ENCODE data around the gene PLPPR4.
"Not testable (repeated sequence)": the region's sequence is repeated elsewhere in the genome, so short reads cannot be mapped to it uniquely, and the experiment has no call there.

PLPPR4 gene

DNA sequence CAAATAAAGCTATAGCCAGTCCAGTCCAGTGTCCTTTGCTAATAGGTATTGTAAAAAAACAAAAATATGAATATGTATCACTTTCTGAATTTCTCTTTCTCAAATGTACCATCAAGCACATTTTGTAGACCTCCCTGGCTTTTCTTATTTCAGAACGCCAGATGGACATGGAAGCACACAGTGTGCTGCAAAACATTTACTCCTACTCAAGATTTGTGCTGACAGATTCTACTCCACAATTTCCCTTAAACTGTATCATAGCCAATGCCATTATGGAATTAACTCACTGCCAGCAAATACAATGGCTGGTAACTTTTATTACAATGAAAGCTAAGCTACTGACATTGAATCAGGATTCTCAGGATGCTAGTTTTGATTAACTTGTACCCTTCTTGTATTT lies 30.8 kb upstream of the PLPPR4 start:
- Histone ChIP-seq H3K9me3 (ENCODE audit: control insufficient read depth, insufficient read depth, low read length) (no peaks in the 10 kb centered on the region), H3K4me3 (ENCODE audit: low read length) (no peak overlapping the region), H3K4me1 (ENCODE audit: control insufficient read depth, insufficient read depth, low read length) (no peaks in the 10 kb centered on the region), H3K27ac (ENCODE audit: low read length) (no peak overlapping the region), H3K36me3 (ENCODE audit: control insufficient read depth, insufficient read depth, low read length) (no peaks in the 10 kb centered on the region), H3K27me3 (ENCODE audit: control insufficient read depth, insufficient read depth, low read length) (no peaks in the 10 kb centered on the region)
- no peak for DNase-seq (ENCODE audit: low read depth, low spot score)
- no CpG with 5 or more reads among the region's 1 CpG for WGBS (ENCODE audit: insufficient coverage, insufficient read length)

DNA sequence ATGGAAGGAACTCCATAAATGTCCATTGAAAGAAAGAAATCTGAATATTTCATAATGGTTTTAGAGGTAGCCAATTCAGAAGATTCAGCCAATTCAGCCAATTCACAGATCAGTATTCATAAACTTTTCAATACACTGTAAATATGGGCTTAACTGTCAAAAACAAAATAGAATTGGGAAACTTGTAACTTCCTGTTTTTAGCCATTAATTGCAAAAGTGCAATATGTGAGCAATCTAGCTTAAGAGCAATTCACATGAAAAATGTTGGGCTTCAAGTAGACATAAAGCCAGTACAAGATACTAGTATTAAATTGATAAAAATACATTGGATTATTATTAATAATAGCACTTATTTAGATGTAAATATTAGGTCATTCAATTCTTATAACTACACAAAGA lies 27.5 kb upstream of the PLPPR4 start:
- Histone ChIP-seq H3K4me1 (ENCODE audit: control insufficient read depth, insufficient read depth, low read length) (no peaks in the 10 kb centered on the region), H3K36me3 (ENCODE audit: control insufficient read depth, insufficient read depth, low read length) (no peaks in the 10 kb centered on the region), H3K4me3 (ENCODE audit: low read length) (no peak overlapping the region), H3K27ac (ENCODE audit: low read length) (no peak overlapping the region), H3K27me3 (ENCODE audit: control insufficient read depth, insufficient read depth, low read length) (no peaks in the 10 kb centered on the region), H3K9me3 (ENCODE audit: control insufficient read depth, insufficient read depth, low read length) (no peaks in the 10 kb centered on the region)
- no peak for DNase-seq (ENCODE audit: low read depth, low spot score)

DNA sequence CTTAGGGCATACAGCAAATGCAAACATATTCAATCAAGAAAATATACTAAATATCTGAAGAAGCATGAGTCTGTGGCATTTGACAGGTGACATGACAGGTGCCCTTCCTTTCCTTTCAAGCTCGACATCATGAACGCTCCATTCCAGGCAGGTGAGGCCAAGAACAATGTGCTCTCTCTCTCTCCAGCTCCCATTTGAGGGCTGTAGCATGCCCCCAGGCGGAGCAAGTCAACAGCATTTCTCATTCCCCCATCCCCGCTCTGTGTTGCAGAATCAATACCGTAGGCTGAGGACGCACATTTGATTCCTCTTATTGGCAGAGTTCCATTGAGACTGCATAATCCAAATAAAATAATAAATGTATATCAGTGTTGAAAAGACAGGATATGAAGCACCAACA lies 24.6 kb upstream of the PLPPR4 start:
- no peaks in the 10 kb centered on the region for H3K27me3 ChIP-seq (ENCODE audit: control insufficient read depth, insufficient read depth, low read length)
- WGBS (ENCODE audit: insufficient coverage, insufficient read length) = no CpG with 5 or more reads among the region's 6 CpGs

DNA sequence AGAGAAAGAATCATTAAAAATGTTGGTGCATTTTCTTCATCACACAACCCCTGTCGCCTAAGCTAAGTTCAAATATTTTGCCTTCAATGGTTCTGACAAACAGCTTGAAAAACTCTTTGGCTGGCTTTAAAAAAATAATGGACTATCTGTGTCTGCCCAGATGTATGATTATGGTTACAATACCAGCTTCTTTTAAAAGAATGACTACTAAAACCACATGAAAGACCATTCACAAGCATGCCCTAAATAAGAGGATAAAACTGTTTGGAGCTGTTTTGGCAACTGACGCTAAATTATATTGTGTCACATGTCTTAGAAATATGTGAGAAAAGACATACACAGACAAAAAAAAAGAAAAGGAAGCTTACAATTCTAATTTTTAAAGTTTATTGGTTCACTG lies 23.7 kb upstream of the PLPPR4 start:
- no peak for DNase-seq (ENCODE audit: low read depth, low spot score)
- no CpG with 5 or more reads among the region's 2 CpGs for WGBS (ENCODE audit: insufficient coverage, insufficient read length)
- no peak overlapping the region for H3K4me3 ChIP-seq (ENCODE audit: low read length)
- no peaks in the 10 kb centered on the region for H3K4me1 ChIP-seq (ENCODE audit: control insufficient read depth, insufficient read depth, low read length)
- no peaks in the 10 kb centered on the region for H3K9me3 ChIP-seq (ENCODE audit: control insufficient read depth, insufficient read depth, low read length)
- no peaks in the 10 kb centered on the region for H3K36me3 ChIP-seq (ENCODE audit: control insufficient read depth, insufficient read depth, low read length)
- H3K27ac ChIP-seq (ENCODE audit: low read length) = no peak overlapping the region
- H3K27me3 ChIP-seq (ENCODE audit: control insufficient read depth, insufficient read depth, low read length) = no peaks in the 10 kb centered on the region

More for the DNA sequence above, 24.6 kb upstream of the PLPPR4 start:
- Histone ChIP-seq H3K4me1 (ENCODE audit: control insufficient read depth, insufficient read depth, low read length) (no peaks in the 10 kb centered on the region), H3K9me3 (ENCODE audit: control insufficient read depth, insufficient read depth, low read length) (no peaks in the 10 kb centered on the region), H3K4me3 (ENCODE audit: low read length) (no peak overlapping the region), H3K36me3 (ENCODE audit: control insufficient read depth, insufficient read depth, low read length) (no peaks in the 10 kb centered on the region), H3K27ac (ENCODE audit: low read length) (no peak overlapping the region)
- no peak for DNase-seq (ENCODE audit: low read depth, low spot score)

DNA sequence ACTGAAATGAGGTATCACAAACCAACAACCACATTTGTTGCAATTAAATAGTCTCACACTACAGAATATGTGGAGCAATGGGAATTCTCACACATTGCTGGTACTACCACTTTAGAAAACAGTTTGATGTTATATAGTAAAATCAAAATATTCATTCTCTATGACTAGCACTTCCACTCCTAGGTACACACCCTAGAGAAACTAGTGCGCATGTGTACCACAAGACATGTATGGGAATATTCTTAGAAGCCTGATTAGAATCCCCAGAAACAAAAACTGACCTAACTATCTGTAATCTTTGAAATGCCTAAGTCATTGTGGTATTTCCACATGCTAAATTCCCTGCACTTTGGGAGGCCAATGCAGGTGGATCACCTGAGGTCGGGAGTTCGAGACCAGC lies 18.1 kb upstream of the PLPPR4 start:
- no peaks in the 10 kb centered on the region for H3K9me3 ChIP-seq (ENCODE audit: control insufficient read depth, insufficient read depth, low read length)
- DNase-seq (ENCODE audit: low read depth, low spot score) = no peak
- no peak overlapping the region for H3K27ac ChIP-seq (ENCODE audit: low read length)
- no CpG with 5 or more reads among the region's 3 CpGs for WGBS (ENCODE audit: insufficient coverage, insufficient read length)
- H3K27me3 ChIP-seq (ENCODE audit: control insufficient read depth, insufficient read depth, low read length) = no peaks in the 10 kb centered on the region
- H3K4me1 ChIP-seq (ENCODE audit: control insufficient read depth, insufficient read depth, low read length) = no peaks in the 10 kb centered on the region
- H3K4me3 ChIP-seq (ENCODE audit: low read length) = no peak overlapping the region
- H3K36me3 ChIP-seq (ENCODE audit: control insufficient read depth, insufficient read depth, low read length) = no peaks in the 10 kb centered on the region

DNA sequence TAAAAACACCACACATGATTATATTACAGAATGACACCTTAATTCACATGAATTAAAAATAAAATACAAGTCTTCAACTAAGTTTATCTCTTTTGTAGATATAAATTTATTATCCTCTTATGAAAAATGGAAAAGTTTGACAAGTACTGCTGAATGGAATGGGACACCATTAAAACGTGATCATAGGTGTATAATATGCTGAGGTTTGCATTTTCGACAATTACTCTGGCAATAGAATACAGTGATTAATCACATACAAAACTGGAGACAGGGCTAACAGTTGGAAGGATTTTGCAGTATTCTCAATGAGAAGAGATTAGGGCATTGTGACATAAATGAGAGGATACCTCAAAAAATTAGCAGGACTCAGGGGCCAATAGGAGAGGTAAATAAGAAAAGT lies 17.1 kb upstream of the PLPPR4 start:
- no CpG with 5 or more reads among the region's 2 CpGs for WGBS (ENCODE audit: insufficient coverage, insufficient read length)
- H3K4me3 ChIP-seq (ENCODE audit: low read length) = no peak overlapping the region
- no peaks in the 10 kb centered on the region for H3K27me3 ChIP-seq (ENCODE audit: control insufficient read depth, insufficient read depth, low read length)
- no peaks in the 10 kb centered on the region for H3K36me3 ChIP-seq (ENCODE audit: control insufficient read depth, insufficient read depth, low read length)
- DNase-seq (ENCODE audit: low read depth, low spot score) = no peak
- no peak overlapping the region for H3K27ac ChIP-seq (ENCODE audit: low read length)
- H3K9me3 ChIP-seq (ENCODE audit: control insufficient read depth, insufficient read depth, low read length) = no peaks in the 10 kb centered on the region
- no peaks in the 10 kb centered on the region for H3K4me1 ChIP-seq (ENCODE audit: control insufficient read depth, insufficient read depth, low read length)

DNA sequence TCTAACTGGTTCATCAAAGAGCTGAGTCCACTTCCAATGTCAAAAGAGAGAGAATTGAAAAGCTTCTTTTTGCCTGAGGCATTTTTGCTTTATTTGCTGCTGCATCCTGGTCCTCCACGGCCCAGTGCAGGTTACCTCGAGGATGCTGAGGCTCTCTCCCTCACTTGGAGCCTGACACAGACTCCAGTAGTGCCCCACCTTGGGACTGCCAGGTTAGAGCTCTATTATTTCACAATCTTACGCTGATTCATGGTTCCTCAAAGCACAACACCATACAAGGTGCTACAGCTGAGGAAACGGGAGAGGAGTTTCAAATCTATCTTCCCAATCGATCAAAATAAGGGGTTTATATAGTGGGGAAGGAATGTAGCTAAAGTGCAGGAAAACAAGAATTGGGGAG lies 13.6 kb upstream of the PLPPR4 start:
- H3K4me1 ChIP-seq (ENCODE audit: control insufficient read depth, insufficient read depth, low read length) = 0 out of 2 replicates have a peak, but pooled peaks cover 2% of the 10 kb centered on the region
- no peaks in the 10 kb centered on the region for H3K36me3 ChIP-seq (ENCODE audit: control insufficient read depth, insufficient read depth, low read length)
- no peaks in the 10 kb centered on the region for H3K27me3 ChIP-seq (ENCODE audit: control insufficient read depth, insufficient read depth, low read length)
- no CpG with 5 or more reads among the region's 5 CpGs for WGBS (ENCODE audit: insufficient coverage, insufficient read length)
- no peak overlapping the region for H3K27ac ChIP-seq (ENCODE audit: low read length)
- DNase-seq (ENCODE audit: low read depth, low spot score) = no peak
- H3K4me3 ChIP-seq (ENCODE audit: low read length) = no peak overlapping the region
- no peaks in the 10 kb centered on the region for H3K9me3 ChIP-seq (ENCODE audit: control insufficient read depth, insufficient read depth, low read length)

DNA sequence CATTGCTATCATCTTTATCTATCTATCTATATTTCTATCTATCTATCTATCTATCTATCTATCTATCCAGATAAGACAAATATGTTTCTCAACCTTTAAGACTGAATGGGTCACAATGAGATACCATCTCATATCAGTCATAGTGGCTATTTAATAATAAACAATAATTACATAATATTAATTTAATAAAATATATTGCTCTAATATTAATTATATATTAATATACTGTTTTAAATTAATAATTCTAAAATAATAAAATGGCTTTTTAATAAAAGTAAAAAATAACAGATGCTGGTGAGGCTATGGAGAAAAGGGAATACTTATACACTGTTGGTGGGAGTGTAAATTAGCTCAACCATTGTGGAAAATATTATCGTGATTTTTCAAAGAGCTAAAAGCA lies 13.0 kb upstream of the PLPPR4 start:
- H3K9me3 ChIP-seq (ENCODE audit: control insufficient read depth, insufficient read depth, low read length) = no peaks in the 10 kb centered on the region
- H3K4me3 ChIP-seq (ENCODE audit: low read length) = no peak overlapping the region
- no CpG with 5 or more reads among the region's 1 CpG for WGBS (ENCODE audit: insufficient coverage, insufficient read length)
- no peak for DNase-seq (ENCODE audit: low read depth, low spot score)
- 0 out of 2 replicates have a peak, but pooled peaks cover 2% of the 10 kb centered on the region for H3K4me1 ChIP-seq (ENCODE audit: control insufficient read depth, insufficient read depth, low read length)
- no peaks in the 10 kb centered on the region for H3K27me3 ChIP-seq (ENCODE audit: control insufficient read depth, insufficient read depth, low read length)
- H3K27ac ChIP-seq (ENCODE audit: low read length) = no peak overlapping the region
- no peaks in the 10 kb centered on the region for H3K36me3 ChIP-seq (ENCODE audit: control insufficient read depth, insufficient read depth, low read length)

DNA sequence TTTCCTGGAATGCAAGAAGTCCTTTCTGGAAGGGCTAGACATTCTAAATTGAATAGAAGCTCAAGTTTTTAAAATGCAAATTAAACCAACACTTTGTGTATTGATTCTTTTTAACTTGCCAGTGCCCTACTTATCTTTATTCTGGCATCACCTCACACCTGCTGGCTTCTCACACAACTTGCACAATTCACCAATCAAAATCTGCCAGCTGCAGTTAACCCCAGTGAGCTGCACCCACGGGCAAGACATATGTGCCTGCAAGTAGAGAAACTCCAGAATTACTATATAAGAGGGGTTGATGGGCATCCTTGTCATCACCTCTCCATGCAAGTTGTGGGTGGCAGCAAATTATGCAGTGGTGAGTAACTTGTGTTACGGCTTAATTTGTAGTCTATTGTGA lies 11.7 kb upstream of the PLPPR4 start:
- DNase-seq (ENCODE audit: low read depth, low spot score) = no peak
- H3K27me3 ChIP-seq (ENCODE audit: control insufficient read depth, insufficient read depth, low read length) = no peaks in the 10 kb centered on the region
- H3K4me1 ChIP-seq (ENCODE audit: control insufficient read depth, insufficient read depth, low read length) = peaks cover 2% of the 10 kb centered on the region; the same call in 1 of the 2 replicates
- no peaks in the 10 kb centered on the region for H3K9me3 ChIP-seq (ENCODE audit: control insufficient read depth, insufficient read depth, low read length)
- no peak overlapping the region for H3K27ac ChIP-seq (ENCODE audit: low read length)
- WGBS (ENCODE audit: insufficient coverage, insufficient read length) = no CpG with 5 or more reads among the region's 2 CpGs
- no peak overlapping the region for H3K4me3 ChIP-seq (ENCODE audit: low read length)
- no peaks in the 10 kb centered on the region for H3K36me3 ChIP-seq (ENCODE audit: control insufficient read depth, insufficient read depth, low read length)

DNA sequence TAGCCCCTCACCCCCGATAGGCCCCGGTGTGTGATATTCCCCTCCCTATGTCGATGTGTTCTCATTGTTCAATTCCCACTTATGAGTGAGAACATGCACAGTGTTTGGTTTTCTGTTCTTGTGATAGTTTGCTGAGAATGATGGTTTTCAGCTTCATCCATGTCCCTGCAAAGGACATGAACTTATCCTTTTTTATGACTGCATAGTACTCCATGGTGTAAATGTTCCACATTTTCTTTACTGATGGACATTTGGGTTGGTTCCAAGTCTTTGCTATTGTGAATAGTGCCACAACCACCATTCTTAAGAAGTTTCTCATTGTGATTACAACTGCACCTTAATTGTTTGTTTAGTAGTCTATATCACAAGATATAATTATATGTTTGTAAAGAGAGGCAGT lies 3.9 kb upstream of the PLPPR4 start:
- not testable (repeated sequence) for H3K4me1 ChIP-seq (ENCODE audit: control insufficient read depth, insufficient read depth, low read length); H3K36me3 ChIP-seq (ENCODE audit: control insufficient read depth, insufficient read depth, low read length); H3K27me3 ChIP-seq (ENCODE audit: control insufficient read depth, insufficient read depth, low read length); DNase-seq (ENCODE audit: low read depth, low spot score); H3K4me3 ChIP-seq (ENCODE audit: low read length); H3K27ac ChIP-seq (ENCODE audit: low read length); H3K9me3 ChIP-seq (ENCODE audit: control insufficient read depth, insufficient read depth, low read length)
- no CpG with 5 or more reads among the region's 3 CpGs for WGBS (ENCODE audit: insufficient coverage, insufficient read length)

DNA sequence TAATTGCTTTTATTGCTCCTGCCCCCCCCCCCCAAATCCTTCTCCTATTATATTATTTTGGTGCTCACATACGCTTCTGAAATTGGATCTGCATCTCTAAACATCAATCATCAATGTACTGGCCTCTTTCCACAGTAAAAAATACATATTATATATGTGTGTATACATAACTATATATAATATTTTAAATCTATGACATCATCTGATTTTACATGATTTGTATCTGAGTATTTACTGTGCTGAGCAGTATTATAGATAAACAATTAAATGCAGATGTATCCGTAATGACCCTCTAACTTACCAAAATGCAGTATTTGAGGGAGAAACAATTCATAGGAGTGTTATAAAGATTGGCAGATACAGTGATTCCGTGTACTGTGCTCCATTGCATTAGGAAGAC lies 832 bp downstream of the PLPPR4 start:
- WGBS (ENCODE audit: insufficient coverage, insufficient read length) = no CpG with 5 or more reads among the region's 3 CpGs
- no peak for DNase-seq (ENCODE audit: low read depth, low spot score)
- H3K36me3 ChIP-seq (ENCODE audit: control insufficient read depth, insufficient read depth, low read length) = no peaks in the 10 kb centered on the region
- H3K9me3 ChIP-seq (ENCODE audit: control insufficient read depth, insufficient read depth, low read length) = no peaks in the 10 kb centered on the region
- peaks cover 2% of the 10 kb centered on the region; the same call in 1 of the 2 replicates for H3K4me1 ChIP-seq (ENCODE audit: control insufficient read depth, insufficient read depth, low read length)
- peaks cover 2% of the 10 kb centered on the region; the same call in 1 of the 2 replicates for H3K27me3 ChIP-seq (ENCODE audit: control insufficient read depth, insufficient read depth, low read length)
- H3K4me3 ChIP-seq (ENCODE audit: low read length) = peak overlapping the region; percentile 52; the same call in 1 of the 2 replicates
- no peak overlapping the region for H3K27ac ChIP-seq (ENCODE audit: low read length)
